Upper lobe of right lung (tissue), 1 donor: ENCODE measurements around the gene INPP5F. TPM values are rescaled to one million over a fixed set of nuclear protein-coding genes. Genes with fewer than 3 reads are reported as not detected.

Experiments
- ATAC-seq: fragments of 200-7000 bp; cut with Tn5 transposase; one replicate; pipeline ENCODE4 v1.9.1; 2020; ENCODE audit warnings: mild to moderate bottlenecking, moderate library complexity
- DNase-seq: peaks from one replicate; pipeline ENCODE4 v3.0.0-alpha.2; 2020
- H3K27ac ChIP-seq: fragments of 200-600 bp; one replicate; pipeline ENCODE4 v1.8.0; 2022
- H3K27me3 ChIP-seq: fragments of 200-600 bp; one replicate; pipeline ENCODE4 v1.8.0; 2022; ENCODE audit warnings: mild to moderate bottlenecking
- H3K36me3 ChIP-seq: fragments of 200-600 bp; one replicate; pipeline ENCODE4 v1.8.0; 2022
- H3K4me1 ChIP-seq: fragments of 200-600 bp; one replicate; pipeline ENCODE4 v1.8.0; 2022
- H3K4me3 ChIP-seq: fragments of 200-600 bp; one replicate; pipeline ENCODE4 v1.8.0; 2022; ENCODE audit warnings: mild to moderate bottlenecking
- H3K9me3 ChIP-seq: fragments of 200-600 bp; one replicate; pipeline ENCODE4 v1.8.0; 2022
- intact Hi-C: fragments of 100-400 bp; cut with DNase I; formaldehyde crosslinking; loops from one replicate; pipeline ENCODE4 v1.11.0; 2022
- total RNA-seq: library from RNA; stranded (reverse); fragmentation: NEBNext Ultra II Directional; extraction: Animal tissue kit (Norgen Biotek cat#: 25700); gene quantifications from one replicate; pipeline ENCODE4 v1.2.1, GENCODE V29; 2021
- TF ChIP-seq, protein P1 (sequence below): fragments of 200-600 bp; IDR thresholded peaks from one replicate; pipeline ENCODE4 v1.8.0; 2022; ENCODE audit warnings: antibody characterized with exemption
- donor health status: DM: no; HTN: yes; CAD: no; lungs with severe emphysema.

Gene INPP5F
- total RNA-seq, 1 donor from 2014 or later = 13.9 TPM

DNA sequence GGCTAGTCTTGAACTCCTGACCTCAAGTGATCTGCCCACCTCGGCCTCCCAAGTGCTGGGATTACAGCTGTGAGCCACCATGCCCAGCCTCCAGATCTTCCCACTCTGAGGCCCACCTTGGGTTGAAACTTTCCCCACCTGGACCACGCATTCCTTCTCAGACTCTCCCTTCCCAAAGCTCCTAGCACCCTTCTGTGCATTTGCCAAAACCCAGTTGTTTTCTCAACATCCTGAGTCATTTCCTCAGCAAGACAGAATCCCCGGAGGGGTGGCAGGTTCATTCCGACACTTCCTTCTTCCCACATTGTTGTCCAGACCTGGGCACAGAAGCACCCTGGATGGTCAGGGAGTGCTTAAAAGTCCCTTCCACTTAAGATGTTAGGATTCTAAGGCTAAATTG lies 45.8 kb upstream of the INPP5F start:
- DNase-seq (no peak), ATAC-seq (peak; percentile 33)
- Histone ChIP-seq H3K36me3 (peaks cover 29% of the 10 kb centered on the region), H3K4me1 (peaks cover 27% of the 10 kb centered on the region), H3K27me3 (no peaks in the 10 kb centered on the region), H3K4me3 (no peak overlapping the region), H3K9me3 (no peaks in the 10 kb centered on the region), H3K27ac (no peak overlapping the region)
- intact Hi-C loops = no loop called here
- TF ChIP-seq, protein P1, sequence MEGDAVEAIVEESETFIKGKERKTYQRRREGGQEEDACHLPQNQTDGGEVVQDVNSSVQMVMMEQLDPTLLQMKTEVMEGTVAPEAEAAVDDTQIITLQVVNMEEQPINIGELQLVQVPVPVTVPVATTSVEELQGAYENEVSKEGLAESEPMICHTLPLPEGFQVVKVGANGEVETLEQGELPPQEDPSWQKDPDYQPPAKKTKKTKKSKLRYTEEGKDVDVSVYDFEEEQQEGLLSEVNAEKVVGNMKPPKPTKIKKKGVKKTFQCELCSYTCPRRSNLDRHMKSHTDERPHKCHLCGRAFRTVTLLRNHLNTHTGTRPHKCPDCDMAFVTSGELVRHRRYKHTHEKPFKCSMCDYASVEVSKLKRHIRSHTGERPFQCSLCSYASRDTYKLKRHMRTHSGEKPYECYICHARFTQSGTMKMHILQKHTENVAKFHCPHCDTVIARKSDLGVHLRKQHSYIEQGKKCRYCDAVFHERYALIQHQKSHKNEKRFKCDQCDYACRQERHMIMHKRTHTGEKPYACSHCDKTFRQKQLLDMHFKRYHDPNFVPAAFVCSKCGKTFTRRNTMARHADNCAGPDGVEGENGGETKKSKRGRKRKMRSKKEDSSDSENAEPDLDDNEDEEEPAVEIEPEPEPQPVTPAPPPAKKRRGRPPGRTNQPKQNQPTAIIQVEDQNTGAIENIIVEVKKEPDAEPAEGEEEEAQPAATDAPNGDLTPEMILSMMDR = no peak

DNA sequence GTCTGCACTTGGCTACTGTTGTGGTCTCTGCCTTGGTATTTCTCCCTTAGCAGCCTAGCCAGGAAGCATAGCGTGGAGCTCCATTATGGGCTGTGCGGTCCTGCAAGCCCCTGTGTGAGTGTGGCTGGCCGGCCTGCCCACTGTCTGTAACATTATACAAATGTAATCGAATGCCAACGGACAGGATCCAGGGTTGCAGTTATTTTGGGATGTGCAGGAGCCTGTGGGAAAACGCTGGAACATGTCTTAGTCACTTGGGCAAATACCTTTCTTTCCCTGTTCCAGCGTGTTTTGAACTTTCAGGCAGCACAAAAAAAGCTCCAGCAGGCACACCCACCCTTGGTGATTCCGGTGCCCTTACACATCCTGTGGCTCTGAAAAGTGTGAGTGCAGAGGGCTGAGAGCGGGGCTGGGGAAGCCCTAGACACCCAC lies 45.2 kb upstream of the INPP5F start:
- ATAC-seq (peak; percentile 6), DNase-seq (no peak)
- Histone ChIP-seq H3K27ac (no peak overlapping the region), H3K36me3 (peaks cover 25% of the 10 kb centered on the region), H3K9me3 (no peaks in the 10 kb centered on the region), H3K4me1 (peaks cover 27% of the 10 kb centered on the region), H3K4me3 (no peak overlapping the region), H3K27me3 (no peaks in the 10 kb centered on the region)
- intact Hi-C loops = no loop called here
- TF ChIP-seq, protein P1 = no peak

DNA sequence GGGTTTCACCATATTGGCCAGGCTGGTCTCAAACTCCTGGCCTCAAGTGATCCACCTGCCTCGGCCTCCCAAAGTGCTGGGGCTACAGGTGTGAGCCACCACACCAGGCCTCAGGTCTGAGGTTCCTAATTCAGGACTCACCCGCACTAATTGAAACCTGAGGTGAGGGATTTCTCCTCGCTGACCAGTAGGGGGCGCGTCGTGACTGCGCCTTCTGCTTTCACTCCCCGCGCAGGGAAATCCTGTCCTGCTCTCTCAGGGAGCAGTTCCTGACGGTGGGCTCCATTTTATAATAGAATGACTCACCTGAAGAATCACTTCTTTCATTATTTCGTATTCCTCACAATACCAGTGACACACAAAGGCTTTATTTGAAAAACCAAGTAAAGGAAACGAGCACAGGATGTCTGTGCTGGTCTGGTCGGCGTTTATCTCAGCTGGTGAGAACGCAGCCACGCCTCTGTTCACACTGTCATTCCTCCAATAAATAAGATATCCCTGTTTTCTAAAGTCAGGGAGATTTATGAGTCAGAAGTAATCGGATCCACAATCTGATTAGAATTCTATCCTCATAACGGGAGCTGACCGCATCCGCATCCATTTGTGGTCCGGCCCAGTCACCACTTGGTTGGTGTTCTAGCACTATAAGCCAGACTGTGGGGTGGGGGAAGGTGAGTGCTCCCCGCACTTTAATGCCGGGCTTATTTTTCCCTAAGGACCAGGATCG lies 39.2 kb upstream of the INPP5F start:
- Histone ChIP-seq H3K4me3 (peak overlapping the region; percentile 37), H3K27me3 (no peaks in the 10 kb centered on the region), H3K36me3 (no peaks in the 10 kb centered on the region), H3K27ac (peak overlapping the region; percentile 25), H3K9me3 (no peaks in the 10 kb centered on the region), H3K4me1 (peaks cover 17% of the 10 kb centered on the region)
- ATAC-seq (peak; percentile 92), DNase-seq (peak; percentile 90)
- TF ChIP-seq, protein P1 = peak; percentile 95
- intact Hi-C loops = no loop called here

DNA sequence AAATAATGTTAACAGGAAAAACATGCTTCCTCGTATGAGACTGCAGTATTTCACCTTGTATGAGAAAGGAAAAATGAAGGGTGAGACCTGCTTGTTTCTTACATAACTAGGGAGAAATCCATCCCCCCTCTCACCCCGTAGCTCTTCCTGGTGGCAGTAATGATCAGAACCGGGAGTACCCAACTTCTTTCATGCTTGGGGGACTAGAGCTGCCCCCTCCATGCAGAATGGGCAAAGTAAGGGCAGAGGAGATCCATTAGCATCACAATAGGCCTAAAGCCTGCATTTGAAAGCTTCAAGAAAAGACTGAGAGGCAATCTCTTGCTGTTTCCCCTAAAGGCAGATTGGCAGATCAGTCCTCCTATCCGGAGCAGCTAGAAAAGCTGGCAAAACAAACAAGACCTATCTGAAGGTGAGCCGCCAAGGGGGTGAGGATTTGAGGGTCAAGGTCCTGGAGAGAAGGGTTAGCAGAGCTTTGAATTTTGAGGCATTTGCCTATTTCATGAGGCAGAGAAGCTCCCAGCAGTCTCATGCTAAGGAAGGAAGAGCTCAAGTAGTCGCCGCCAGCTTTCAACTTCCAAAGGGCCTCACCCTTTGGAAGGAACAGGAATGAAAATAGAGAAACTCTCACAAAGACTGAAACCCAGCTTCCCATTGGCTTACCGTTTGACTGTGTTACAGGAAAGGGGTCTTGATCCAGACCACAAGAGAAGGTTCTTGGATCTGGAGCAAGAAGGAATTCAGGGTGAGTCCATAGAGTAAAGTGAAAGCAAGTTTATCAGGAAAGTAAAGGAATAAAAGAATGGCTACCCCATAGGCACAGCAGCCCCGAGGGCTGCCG lies 38.4 kb upstream of the INPP5F start:
- Histone ChIP-seq H3K9me3 (no peaks in the 10 kb centered on the region), H3K36me3 (no peaks in the 10 kb centered on the region), H3K4me3 (no peak overlapping the region), H3K27me3 (no peaks in the 10 kb centered on the region), H3K27ac (peak overlapping the region; percentile 25), H3K4me1 (peaks cover 14% of the 10 kb centered on the region)
- ATAC-seq (no peak), DNase-seq (no peak)
- intact Hi-C loops = no loop called here
- TF ChIP-seq, protein P1 = no peak

DNA sequence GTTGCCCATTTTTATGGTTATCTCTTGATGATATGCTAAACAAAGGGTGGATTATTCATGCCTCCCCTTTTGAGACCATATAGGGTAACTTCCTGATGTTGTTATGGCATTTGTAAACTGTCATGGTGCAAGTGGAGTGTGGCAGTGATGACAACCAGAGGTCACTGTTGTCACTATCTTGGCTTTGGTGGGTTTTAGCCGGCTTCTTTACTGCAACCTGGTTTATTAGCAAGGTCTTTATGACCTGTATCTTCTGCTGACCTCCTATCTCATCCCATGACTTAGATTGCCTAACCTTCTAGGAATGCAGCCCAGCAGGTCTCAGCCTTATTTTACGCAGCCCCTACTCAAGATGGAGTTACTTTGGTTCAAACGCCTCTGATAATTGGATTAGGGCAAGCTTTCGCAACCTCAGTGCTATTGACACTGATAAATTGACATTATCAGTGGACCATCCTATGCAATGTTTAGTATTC lies 37.8 kb upstream of the INPP5F start:
- Histone ChIP-seq H3K4me3 (no peak overlapping the region), H3K4me1 (peaks cover 9% of the 10 kb centered on the region), H3K27me3 (no peaks in the 10 kb centered on the region), H3K9me3 (no peaks in the 10 kb centered on the region), H3K27ac (no peak overlapping the region), H3K36me3 (no peaks in the 10 kb centered on the region)
- ATAC-seq (no peak), DNase-seq (no peak)
- TF ChIP-seq, protein P1 = no peak
- intact Hi-C loops = no loop called here
